AG04450 (cell line): ENCODE data around the gene TTN. TPM values are rescaled to one million over a fixed set of nuclear protein-coding genes. Genes with fewer than 3 reads are reported as not detected.

Experiments used
- CTCF ChIA-PET: fragments of 300-600, 350-600 bp; formaldehyde crosslinking; extraction: SDS; loops from one replicate; lab custom pipeline; 2022; ENCODE audit warnings: antibody characterized with exemption, inconsistent platforms; lab: Charles Lee
- POLR2A ChIA-PET: fragments of 350-600 bp; formaldehyde crosslinking; extraction: SDS; loops from one replicate; lab custom pipeline; 2021; ENCODE audit warnings: antibody characterized with exemption, inconsistent platforms; lab: Yijun Ruan, JAX
- DNase-seq: peaks from one replicate; pipeline ENCODE4 v3.0.0-alpha.2; 2011; ENCODE audit warnings: low read depth, low spot score
- H3K27ac ChIP-seq: one replicate; pipeline ENCODE4 v1.5.1; 2012; ENCODE audit warnings: low read depth, low read length, control low read depth
- H3K27me3 ChIP-seq: one replicate; pipeline ENCODE4 v1.6.0; 2012; ENCODE audit warnings: low read length; ENCODE audit not compliant: control insufficient read depth, insufficient read depth
- H3K4me3 ChIP-seq: 2 replicates; pipeline ENCODE4 v1.5.1; 2011; ENCODE audit warnings: mild to moderate bottlenecking, low read depth, low read length, control low read depth
- H3K9me3 ChIP-seq: 2 replicates; pipeline ENCODE4 v1.5.1; 2012; ENCODE audit warnings: low read length; ENCODE audit not compliant: control insufficient read depth, insufficient read depth
- polyA plus RNA-seq: library from polyadenylated mRNA; depleted of rRNA; stranded (reverse); fragments of >200 nt; gene quantifications from 2 replicates; pipeline ENCODE4 v1.2.3, GENCODE V29; 2011
- TF ChIP-seq, protein P1 (sequence below): IDR thresholded peaks from 2 replicates; pipeline ENCODE4 v1.5.1; 2011; ENCODE audit warnings: low read depth, low read length, control low read depth, inconsistent platforms

TTN gene
- polyA plus RNA-seq, 1 experiment = 0.06 TPM

GRCh38 chr2:178845566-178846457 lies 38.6 kb upstream of the TTN start:
- DNase-seq = peak; percentile 33
- ChIA-PET POLR2A (no interaction called here), CTCF (interaction anchor here (0.8 kb wide), 1 partner anchor 84 kb away, joined by 4 read pairs; no protein-coding TSS in a partner anchor)
- no peak overlapping the region for H3K4me3 ChIP-seq
- H3K27ac ChIP-seq = no peak overlapping the region
- TF ChIP-seq, protein P1, sequence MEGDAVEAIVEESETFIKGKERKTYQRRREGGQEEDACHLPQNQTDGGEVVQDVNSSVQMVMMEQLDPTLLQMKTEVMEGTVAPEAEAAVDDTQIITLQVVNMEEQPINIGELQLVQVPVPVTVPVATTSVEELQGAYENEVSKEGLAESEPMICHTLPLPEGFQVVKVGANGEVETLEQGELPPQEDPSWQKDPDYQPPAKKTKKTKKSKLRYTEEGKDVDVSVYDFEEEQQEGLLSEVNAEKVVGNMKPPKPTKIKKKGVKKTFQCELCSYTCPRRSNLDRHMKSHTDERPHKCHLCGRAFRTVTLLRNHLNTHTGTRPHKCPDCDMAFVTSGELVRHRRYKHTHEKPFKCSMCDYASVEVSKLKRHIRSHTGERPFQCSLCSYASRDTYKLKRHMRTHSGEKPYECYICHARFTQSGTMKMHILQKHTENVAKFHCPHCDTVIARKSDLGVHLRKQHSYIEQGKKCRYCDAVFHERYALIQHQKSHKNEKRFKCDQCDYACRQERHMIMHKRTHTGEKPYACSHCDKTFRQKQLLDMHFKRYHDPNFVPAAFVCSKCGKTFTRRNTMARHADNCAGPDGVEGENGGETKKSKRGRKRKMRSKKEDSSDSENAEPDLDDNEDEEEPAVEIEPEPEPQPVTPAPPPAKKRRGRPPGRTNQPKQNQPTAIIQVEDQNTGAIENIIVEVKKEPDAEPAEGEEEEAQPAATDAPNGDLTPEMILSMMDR = no peak
- no peaks in the 10 kb centered on the region for H3K9me3 ChIP-seq
- H3K27me3 ChIP-seq = no peaks in the 10 kb centered on the region

- H3K27me3 ChIP-seq = no peaks in the 10 kb centered on the region
- H3K27ac ChIP-seq = no peak overlapping the region
- TF ChIP-seq, protein P1 = no peak
- no peak for DNase-seq
- no peak overlapping the region for H3K4me3 ChIP-seq
- CTCF ChIA-PET = interaction anchor here (0.8 to 1.3 kb wide), 3 partner anchors 49 to 83 kb away, joined by 3 to 4 read pairs (median 4); no protein-coding TSS in a partner anchor
- POLR2A ChIA-PET = no interaction called here
- H3K9me3 ChIP-seq = no peaks in the 10 kb centered on the region
These were observed 37.5 kb upstream of the TTN start for GRCh38 chr2:178844701-178845100.

GRCh38 chr2:178844269-178844668 lies 37.0 kb upstream of the TTN start:
- Histone ChIP-seq H3K4me3 (no peak overlapping the region), H3K9me3 (no peaks in the 10 kb centered on the region), H3K27ac (no peak overlapping the region), H3K27me3 (no peaks in the 10 kb centered on the region)
- POLR2A ChIA-PET = no interaction called here
- CTCF ChIA-PET = interaction anchor here (0.9 to 1.3 kb wide), 2 partner anchors 48 to 71 kb away, joined by 3 to 4 read pairs; no protein-coding TSS in a partner anchor
- TF ChIP-seq, protein P1 = no peak
- DNase-seq = no peak

DNA sequence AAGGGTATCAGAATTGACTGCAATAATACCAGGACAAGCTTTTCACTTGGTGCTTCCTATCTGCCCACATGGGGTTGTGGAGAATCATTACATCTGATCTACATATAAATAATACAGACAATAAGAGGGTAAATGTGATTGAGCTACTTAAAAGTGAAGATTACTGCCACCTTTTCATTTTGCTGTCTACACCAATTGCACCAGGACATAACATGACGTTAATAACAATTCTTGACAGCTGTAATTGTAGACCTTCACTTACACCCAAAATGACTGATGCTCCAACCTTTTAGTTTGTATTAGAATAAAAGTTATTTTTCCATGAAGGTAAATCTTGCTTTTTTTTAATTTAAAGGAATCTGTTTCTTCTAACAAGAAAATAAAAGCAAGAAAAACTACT lies 36.5 kb upstream of the TTN start:
- Histone ChIP-seq H3K27me3 (no peaks in the 10 kb centered on the region), H3K9me3 (no peaks in the 10 kb centered on the region), H3K4me3 (no peak overlapping the region), H3K27ac (no peak overlapping the region)
- TF ChIP-seq, protein P1 = no peak
- DNase-seq = no peak
- ChIA-PET POLR2A (no interaction called here), CTCF (interaction anchor here (1.3 kb wide), 1 partner anchor 71 kb away, joined by 4 read pairs; no protein-coding TSS in a partner anchor)

DNA sequence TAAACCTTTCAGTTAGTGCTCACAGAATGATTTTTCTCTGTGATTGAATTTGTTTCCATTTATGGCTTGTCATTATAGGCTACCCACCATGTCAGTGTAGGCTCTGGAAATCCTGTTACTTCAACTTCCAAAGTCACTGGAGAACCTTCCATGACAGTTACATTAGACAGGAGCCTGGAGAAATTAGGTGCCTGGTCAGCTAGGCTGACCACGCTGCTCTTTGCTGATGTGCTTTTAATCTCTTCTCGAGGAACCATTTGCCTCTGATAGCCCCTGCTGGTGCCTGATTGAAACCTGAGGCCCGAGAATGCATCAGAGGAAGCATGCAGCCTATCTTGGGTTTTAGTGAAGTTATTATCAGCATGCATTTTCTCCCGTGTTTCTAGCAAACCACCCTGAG lies 29.6 kb upstream of the TTN start:
- TF ChIP-seq, protein P1 = no peak

More for the DNA sequence above, 29.6 kb upstream of the TTN start:
- ChIA-PET CTCF (no interaction called here), POLR2A (no interaction called here)
- no peak for DNase-seq
- H3K27ac ChIP-seq = no peak overlapping the region
- H3K27me3 ChIP-seq = no peaks in the 10 kb centered on the region
- H3K9me3 ChIP-seq = no peaks in the 10 kb centered on the region
- H3K4me3 ChIP-seq = no peak overlapping the region
